HepG2 (cell line): ENCODE measurements around the gene LYZ. TPM values are rescaled to one million over a fixed set of nuclear protein-coding genes. Genes with fewer than 3 reads are reported as not detected.

Source experiments
- CCAR2 ChIP-seq: fragments of 200-400 bp; formaldehyde crosslinking; optimal IDR thresholded peaks from 2 replicates; pipeline ENCODE3; 2018; ENCODE audit warnings: low read depth, mild to moderate bottlenecking, low read length, moderate library complexity
- CEBPZ ChIP-seq: IDR thresholded peaks from 2 replicates; pipeline ENCODE4 v1.6.1; 2012; ENCODE audit warnings: low read length, improper control_type of control experiment
- CHCHD3 ChIP-seq: sonication (generic); formaldehyde crosslinking; IDR thresholded peaks from 2 replicates; pipeline ENCODE4 v1.8.0; 2022; ENCODE audit warnings: mild to moderate bottlenecking, missing genetic modification reagents, moderate library complexity
- KAT8 ChIP-seq: IDR thresholded peaks from 2 replicates; pipeline ENCODE4 v1.6.1; 2016; ENCODE audit warnings: missing genetic modification reagents, missing compliant biosample characterization
- POLR2G ChIP-seq: fragments of 200-400 bp; formaldehyde crosslinking; IDR thresholded peaks from 2 replicates; pipeline ENCODE4 v1.6.1; 2018; ENCODE audit warnings: mild to moderate bottlenecking, low read depth, low read length, moderate library complexity
- SMAD9 ChIP-seq: sonication (generic); formaldehyde crosslinking; IDR thresholded peaks from 2 replicates; pipeline ENCODE4 v1.5.1; 2020; ENCODE audit warnings: mild to moderate bottlenecking, missing genetic modification reagents
- TAF1 ChIP-seq: sonication (generic); formaldehyde crosslinking; IDR thresholded peaks from 2 replicates; pipeline ENCODE4 v1.4.0; 2020; ENCODE audit warnings: missing genetic modification reagents
- ZNF383 ChIP-seq: sonication (generic); formaldehyde crosslinking; IDR thresholded peaks from 2 replicates; pipeline ENCODE4 v1.4.0; 2020; ENCODE audit warnings: missing genetic modification reagents, mild to moderate bottlenecking, borderline replicate concordance
- ZNF547 ChIP-seq: sonication (generic); formaldehyde crosslinking; IDR thresholded peaks from 2 replicates; pipeline ENCODE4 v1.5.1; 2020; ENCODE audit warnings: mild to moderate bottlenecking, missing genetic modification reagents
- ZNF569 ChIP-seq: sonication (generic); formaldehyde crosslinking; IDR thresholded peaks from 2 replicates; pipeline ENCODE4 v1.5.0; 2020; ENCODE audit warnings: mild to moderate bottlenecking, missing genetic modification reagents, moderate library complexity, borderline replicate concordance
- ZNF780A ChIP-seq: sonication (generic); formaldehyde crosslinking; IDR thresholded peaks from 2 replicates; pipeline ENCODE4 v1.8.0; 2022; ENCODE audit warnings: mild to moderate bottlenecking, missing genetic modification reagents, moderate library complexity
- polyA plus RNA-seq, 8 experiments: library from polyadenylated mRNA; depleted of rRNA in 3 of 8; stranded (reverse) in 7 of 8; unstranded in 1 of 8; fragments of >200 nt; fragmentation: Illumina TruSeq in 4 of 8; extraction: Trizol in 4 of 8; gene quantifications; 2 replicates each; pipeline versions ENCODE4 v1.2.1 to v1.2.3, GENCODE V29; 2011 to 2016; ENCODE audit warnings: low read depth in 4 of 8, missing spikeins in 1 of 8, mixed read lengths in 1 of 8; ENCODE audit not compliant: insufficient read depth in 1 of 8
- total RNA-seq, 5 experiments: library from RNA; depleted of rRNA; stranded (reverse); fragments of >200 nt; fragmentation: Illumina TruSeq; extraction: Trizol; gene quantifications; 2 replicates each; pipeline ENCODE4 v1.2.3, GENCODE V29; 2016; ENCODE audit warnings: low read depth in 1 of 5
- TF ChIP-seq, protein P1 (sequence below): conservative IDR thresholded peaks from 2 replicates; pipeline ENCODE4 v1.6.1; 2018; ENCODE audit warnings: missing genetic modification reagents
- TF ChIP-seq, protein P2 (sequence below): sonication (generic); formaldehyde crosslinking; IDR thresholded peaks from 2 replicates; pipeline ENCODE4 v1.4.0; 2020; ENCODE audit warnings: mild to moderate bottlenecking, missing genetic modification reagents
- TF ChIP-seq, protein P3 (sequence below): sonication (generic); formaldehyde crosslinking; IDR thresholded peaks from 2 replicates; pipeline ENCODE4 v1.8.1; 2023; ENCODE audit warnings: mild to moderate bottlenecking, inconsistent platforms, moderate library complexity, missing genetic modification reagents, borderline replicate concordance

The LYZ gene
- total and polyA plus RNA-seq, 2 of the 13 experiments (the other 11 are each of a cell fraction or from before 2014, with no cell fraction given): 1,788 to 2,054 TPM

DNA sequence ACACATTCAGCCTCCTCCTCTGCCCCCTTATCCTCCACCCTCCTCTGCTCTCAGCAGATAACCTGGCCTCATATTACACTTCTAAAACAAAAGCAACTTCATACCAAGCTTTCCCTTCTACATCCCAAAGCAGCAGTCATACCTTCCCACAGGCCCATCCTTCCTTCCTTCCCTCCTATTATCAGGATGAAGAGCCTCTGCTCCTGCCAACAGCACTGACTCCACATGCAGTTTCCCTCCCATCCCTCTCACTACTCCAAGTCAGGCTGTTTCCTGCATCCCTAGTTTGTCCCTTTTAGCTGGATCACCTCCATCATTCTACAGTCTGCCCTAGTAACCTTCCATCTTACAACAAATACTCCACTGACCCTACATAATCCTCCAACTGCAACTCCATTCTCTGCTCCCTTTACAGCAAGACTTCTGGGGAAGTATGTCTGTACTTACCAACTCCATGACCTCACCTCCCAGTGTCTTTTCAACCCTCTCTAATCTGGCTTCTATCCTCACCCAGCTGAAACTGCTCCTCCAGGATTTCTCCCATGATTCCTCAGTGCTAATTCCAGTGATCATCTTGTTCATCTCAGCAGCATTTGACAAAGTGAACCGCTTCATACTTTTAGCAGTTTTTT, 6.5 kb downstream of the LYZ start (continued):
- TF ChIP-seq ZNF569 (CRISPR knock-in tag) (peak; percentile 49; the same call in 1 of the 2 replicates), CHCHD3 (CRISPR knock-in tag) (0 out of 2 replicates have a peak, but pooled peaks have one; percentile 61), KAT8 (CRISPR knock-in tag) (peak; percentile 53), TAF1 (CRISPR knock-in tag) (peak; percentile 53; the same call in 1 of the 2 replicates), ZNF383 (CRISPR knock-in tag) (peak; percentile 90; the same call in 1 of the 2 replicates), POLR2G (peak; percentile 97), CCAR2 (peak; percentile 100), SMAD9 (CRISPR knock-in tag) (no peak), CEBPZ (no peak), ZNF547 (CRISPR knock-in tag) (peak; percentile 81; the same call in 1 of the 2 replicates), ZNF780A (CRISPR knock-in tag) (peak; percentile 50; the same call in 1 of the 2 replicates)
- TF ChIP-seq, protein P1, sequence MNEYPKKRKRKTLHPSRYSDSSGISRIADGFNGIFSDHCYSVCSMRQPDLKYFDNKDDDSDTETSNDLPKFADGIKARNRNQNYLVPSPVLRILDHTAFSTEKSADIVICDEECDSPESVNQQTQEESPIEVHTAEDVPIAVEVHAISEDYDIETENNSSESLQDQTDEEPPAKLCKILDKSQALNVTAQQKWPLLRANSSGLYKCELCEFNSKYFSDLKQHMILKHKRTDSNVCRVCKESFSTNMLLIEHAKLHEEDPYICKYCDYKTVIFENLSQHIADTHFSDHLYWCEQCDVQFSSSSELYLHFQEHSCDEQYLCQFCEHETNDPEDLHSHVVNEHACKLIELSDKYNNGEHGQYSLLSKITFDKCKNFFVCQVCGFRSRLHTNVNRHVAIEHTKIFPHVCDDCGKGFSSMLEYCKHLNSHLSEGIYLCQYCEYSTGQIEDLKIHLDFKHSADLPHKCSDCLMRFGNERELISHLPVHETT: peak; percentile 67; the same call in 1 of the 2 replicates
- TF ChIP-seq, protein P2, sequence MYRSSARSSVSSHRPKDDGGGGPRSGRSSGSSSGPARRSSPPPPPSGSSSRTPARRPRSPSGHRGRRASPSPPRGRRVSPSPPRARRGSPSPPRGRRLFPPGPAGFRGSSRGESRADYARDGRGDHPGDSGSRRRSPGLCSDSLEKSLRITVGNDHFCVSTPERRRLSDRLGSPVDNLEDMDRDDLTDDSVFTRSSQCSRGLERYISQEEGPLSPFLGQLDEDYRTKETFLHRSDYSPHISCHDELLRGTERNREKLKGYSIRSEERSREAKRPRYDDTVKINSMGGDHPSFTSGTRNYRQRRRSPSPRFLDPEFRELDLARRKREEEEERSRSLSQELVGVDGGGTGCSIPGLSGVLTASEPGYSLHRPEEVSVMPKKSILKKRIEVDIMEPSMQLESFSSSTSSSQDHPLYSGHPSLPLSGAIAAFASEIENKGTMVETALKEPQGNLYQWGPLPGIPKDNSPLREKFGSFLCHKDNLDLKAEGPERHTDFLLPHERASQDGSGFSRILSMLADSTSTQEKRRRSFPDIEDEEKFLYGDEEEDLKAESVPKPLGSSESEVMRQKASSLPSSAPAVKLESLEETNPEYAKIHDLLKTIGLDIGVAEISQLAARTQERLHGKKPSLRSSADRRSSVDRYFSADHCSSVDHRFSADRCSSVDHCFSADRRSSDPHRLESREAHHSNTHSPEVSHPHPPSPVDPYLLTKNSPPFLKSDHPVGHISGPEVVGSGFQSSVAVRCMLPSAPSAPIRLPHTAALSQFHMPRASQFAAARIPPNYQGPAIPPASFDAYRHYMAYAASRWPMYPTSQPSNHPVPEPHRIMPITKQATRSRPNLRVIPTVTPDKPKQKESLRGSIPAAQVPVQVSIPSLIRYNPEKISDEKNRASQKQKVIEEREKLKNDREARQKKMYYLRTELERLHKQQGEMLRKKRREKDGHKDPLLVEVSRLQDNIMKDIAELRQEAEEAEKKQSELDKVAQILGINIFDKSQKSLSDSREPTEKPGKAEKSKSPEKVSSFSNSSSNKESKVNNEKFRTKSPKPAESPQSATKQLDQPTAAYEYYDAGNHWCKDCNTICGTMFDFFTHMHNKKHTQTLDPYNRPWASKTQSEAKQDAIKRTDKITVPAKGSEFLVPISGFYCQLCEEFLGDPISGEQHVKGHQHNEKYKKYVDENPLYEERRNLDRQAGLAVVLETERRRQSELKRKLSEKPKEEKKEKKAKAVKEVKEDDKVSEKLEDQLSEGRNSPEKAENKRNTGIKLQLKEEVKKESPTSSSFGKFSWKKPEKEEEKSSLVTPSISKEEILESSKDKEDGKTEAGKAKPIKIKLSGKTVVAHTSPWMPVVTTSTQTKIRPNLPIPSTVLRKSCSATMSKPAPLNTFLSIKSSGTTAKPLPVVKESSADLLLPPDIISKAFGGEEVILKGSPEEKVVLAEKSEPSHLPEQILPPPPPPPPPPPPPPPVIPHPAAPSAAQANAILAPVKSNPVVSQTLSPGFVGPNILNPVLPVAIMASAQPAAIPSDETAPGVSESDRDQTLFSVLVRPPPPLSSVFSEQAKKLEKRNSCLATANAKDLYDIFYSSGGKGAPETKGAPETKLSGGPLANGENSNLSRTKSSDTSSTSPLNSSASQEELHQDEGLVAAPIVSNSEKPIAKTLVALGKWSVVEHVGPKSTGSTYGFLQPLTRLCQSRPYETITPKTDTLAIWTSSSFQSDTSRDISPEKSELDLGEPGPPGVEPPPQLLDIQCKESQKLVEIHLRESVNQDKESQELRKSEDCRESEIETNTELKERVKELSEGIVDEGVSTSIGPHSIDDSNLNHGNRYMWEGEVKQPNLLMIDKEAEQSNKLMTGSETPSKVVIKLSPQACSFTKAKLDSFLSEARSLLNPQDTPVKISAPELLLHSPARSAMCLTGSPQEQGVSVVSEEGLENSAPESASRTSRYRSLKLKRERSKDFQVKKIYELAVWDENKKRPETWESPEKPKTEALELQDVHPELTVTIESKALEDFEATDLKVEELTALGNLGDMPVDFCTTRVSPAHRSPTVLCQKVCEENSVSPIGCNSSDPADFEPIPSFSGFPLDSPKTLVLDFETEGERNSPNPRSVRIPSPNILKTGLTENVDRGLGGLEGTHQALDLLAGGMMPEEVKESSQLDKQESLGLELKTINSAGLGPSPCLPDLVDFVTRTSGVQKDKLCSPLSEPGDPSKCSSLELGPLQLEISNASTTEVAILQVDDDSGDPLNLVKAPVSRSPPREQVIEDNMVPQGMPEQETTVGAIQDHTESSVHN (CRISPR knock-in tag): peak; percentile 98; the same call in 1 of the 2 replicates
- TF ChIP-seq, protein P3, sequence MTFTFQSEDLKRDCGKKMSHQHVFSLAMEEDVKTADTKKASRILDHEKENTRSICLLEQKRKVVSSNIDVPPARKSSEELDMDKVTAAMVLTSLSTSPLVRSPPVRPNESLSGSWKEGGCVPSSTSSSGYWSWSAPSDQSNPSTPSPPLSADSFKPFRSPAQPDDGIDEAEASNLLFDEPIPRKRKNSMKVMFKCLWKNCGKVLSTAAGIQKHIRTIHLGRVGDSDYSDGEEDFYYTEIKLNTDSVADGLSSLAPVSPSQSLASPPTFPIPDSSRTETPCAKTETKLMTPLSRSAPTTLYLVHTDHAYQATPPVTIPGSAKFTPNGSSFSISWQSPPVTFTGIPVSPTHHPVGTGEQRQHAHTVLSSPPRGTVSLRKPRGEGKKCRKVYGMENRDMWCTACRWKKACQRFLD (CRISPR knock-in tag): peak; percentile 73; the same call in 1 of the 2 replicates
